Osteoblast (primary cell): ENCODE measurements around the gene RAB1A. TPM values are rescaled to one million over a fixed set of nuclear protein-coding genes. Genes with fewer than 3 reads are reported as not detected.
"Not testable (repeated sequence)": the region's sequence is repeated elsewhere in the genome, so short reads cannot be mapped to it uniquely, and the experiment has no call there.

Experiments
- DNase-seq: peaks from one replicate; pipeline ENCODE4 v3.0.0; 2011; ENCODE audit warnings: low spot score, mixed read lengths; ENCODE audit not compliant: insufficient read length; ENCODE audit errors: missing footprints
- H2AFZ ChIP-seq: 2 replicates; pipeline ENCODE4 v1.6.0; 2011; ENCODE audit warnings: mild to moderate bottlenecking, low read length
- H3K27ac ChIP-seq: 2 replicates; pipeline ENCODE4 v1.5.1; 2011; ENCODE audit warnings: mild to moderate bottlenecking, low read depth, low read length, moderate library complexity
- H3K27me3 ChIP-seq: 2 replicates; pipeline ENCODE4 v1.6.0; 2012; ENCODE audit warnings: mild to moderate bottlenecking, control low read depth, inconsistent platforms, low read length, moderate library complexity; ENCODE audit not compliant: insufficient read depth
- H3K36me3 ChIP-seq: 2 replicates; pipeline ENCODE4 v1.5.1; 2011; ENCODE audit warnings: mild to moderate bottlenecking, low read length, control low read depth, moderate library complexity; ENCODE audit not compliant: insufficient read depth
- H3K4me1 ChIP-seq: 2 replicates; pipeline ENCODE4 v1.5.1; 2011; ENCODE audit warnings: mild to moderate bottlenecking, low read length, control low read depth, moderate library complexity; ENCODE audit not compliant: insufficient read depth
- H3K4me2 ChIP-seq: 2 replicates; pipeline ENCODE4 v1.6.0; 2011; ENCODE audit warnings: mild to moderate bottlenecking, low read length; ENCODE audit not compliant: insufficient read depth
- H3K4me3 ChIP-seq: fragments of 200-600 bp; sonication (generic); 3 replicates; pipeline ENCODE4 v1.5.1; 2012; ENCODE audit warnings: mild to moderate bottlenecking, low read length, inconsistent platforms; ENCODE audit not compliant: insufficient read depth
- H3K79me2 ChIP-seq: 2 replicates; pipeline ENCODE4 v1.6.0; 2012; ENCODE audit warnings: mild to moderate bottlenecking, low read length, control low read depth, inconsistent platforms; ENCODE audit not compliant: insufficient read depth
- H3K9me3 ChIP-seq: 2 replicates; pipeline ENCODE4 v1.5.1; 2011; ENCODE audit warnings: low read depth, low read length, control low read depth
- H4K20me1 ChIP-seq: 2 replicates; pipeline ENCODE4 v1.6.0; 2012; ENCODE audit warnings: mild to moderate bottlenecking, low read length, control low read depth; ENCODE audit not compliant: insufficient read depth
- CTCF ChIP-seq: IDR thresholded peaks from 2 replicates; pipeline ENCODE4 v1.5.1; 2011; ENCODE audit warnings: mild to moderate bottlenecking, low read depth, low read length, moderate library complexity; ENCODE audit errors: extremely low read depth
- total RNA-seq: library from RNA; depleted of rRNA; stranded (reverse); fragments of >200 nt; gene quantifications from 2 replicates; pipeline ENCODE4 v1.2.3, GENCODE V29; 2012

The RAB1A gene
- total RNA-seq, 1 donor: 72.7 TPM

- no peak overlapping the region for H3K4me3 ChIP-seq
- no peak for TF ChIP-seq CTCF
- no peak overlapping the region for H2AFZ ChIP-seq
- peaks cover 14% of the 10 kb centered on the region for H3K4me1 ChIP-seq
- no peak overlapping the region for H3K27ac ChIP-seq
- peaks cover 2% of the 10 kb centered on the region for H4K20me1 ChIP-seq
- no peaks in the 10 kb centered on the region for H3K9me3 ChIP-seq
- H3K4me2 ChIP-seq: no peak overlapping the region
- no peaks in the 10 kb centered on the region for H3K36me3 ChIP-seq
- H3K27me3 ChIP-seq: no peaks in the 10 kb centered on the region
- H3K79me2 ChIP-seq: peaks cover 13% of the 10 kb centered on the region
- DNase-seq: no peak
These were observed 4.3 kb upstream of the RAB1A start for GRCh38 chr2:65134158-65134557.

- Histone ChIP-seq H3K4me1 (peaks cover 14% of the 10 kb centered on the region), H3K27me3 (no peaks in the 10 kb centered on the region), H3K27ac (no peak overlapping the region), H2AFZ (no peak overlapping the region), H3K9me3 (no peaks in the 10 kb centered on the region), H3K4me2 (no peak overlapping the region), H4K20me1 (peaks cover 8% of the 10 kb centered on the region), H3K36me3 (no peaks in the 10 kb centered on the region), H3K4me3 (no peak overlapping the region), H3K79me2 (peaks cover 18% of the 10 kb centered on the region)
- no peak for TF ChIP-seq CTCF
- DNase-seq: no peak
These were observed 3.7 kb upstream of the RAB1A start for GRCh38 chr2:65133626-65134025.

GRCh38 chr2:65132930-65133329 is 3.0 kb upstream of the RAB1A start:
- Histone ChIP-seq H4K20me1 (peaks cover 15% of the 10 kb centered on the region), H3K4me1 (peaks cover 20% of the 10 kb centered on the region), H3K79me2 (peaks cover 25% of the 10 kb centered on the region)
- not testable (repeated sequence) for H2AFZ ChIP-seq, H3K27ac ChIP-seq, H3K27me3 ChIP-seq, H3K36me3 ChIP-seq, DNase-seq, H3K9me3 ChIP-seq, H3K4me3 ChIP-seq, H3K4me2 ChIP-seq

- peaks cover 36% of the 10 kb centered on the region for H3K4me1 ChIP-seq
- DNase-seq: no peak
These were observed 814 bp upstream of the RAB1A start for GRCh38 chr2:65130664-65131175.

More at GRCh38 chr2:65130664-65131175, 814 bp upstream of the RAB1A start:
- no peaks in the 10 kb centered on the region for H3K27me3 ChIP-seq
- H3K4me3 ChIP-seq: peak overlapping the region; percentile 100
- H3K27ac ChIP-seq: peak overlapping the region; percentile 95
- H3K9me3 ChIP-seq: no peaks in the 10 kb centered on the region
- H4K20me1 ChIP-seq: peaks cover 34% of the 10 kb centered on the region
- H3K79me2 ChIP-seq: peaks cover 47% of the 10 kb centered on the region
- TF ChIP-seq CTCF: no peak
- peak overlapping the region; percentile 79 for H3K4me2 ChIP-seq
- no peaks in the 10 kb centered on the region for H3K36me3 ChIP-seq
- H2AFZ ChIP-seq: peak overlapping the region; percentile 93
